Keratinocyte (primary cell): ENCODE data around the gene DGCR6L.
"Not testable (repeated sequence)": the region's sequence is repeated elsewhere in the genome, so short reads cannot be mapped to it uniquely, and the experiment has no call there.

Experiments
- EZH2 ChIP-seq: IDR thresholded peaks from one replicate; pipeline ENCODE4 v1.6.1; 2012; ENCODE audit warnings: inconsistent platforms, mild to moderate bottlenecking, low read length, moderate library complexity
- TF ChIP-seq, protein P1 (sequence below), 3 experiments: IDR thresholded peaks in 1 of 3; conservative IDR thresholded peaks in 1 of 3; optimal IDR thresholded peaks in 1 of 3; 2 replicates in 2 of 3; 3 replicates in 1 of 3; pipeline versions ENCODE3 to v1.5.1; 2011; ENCODE audit warnings: low read length in 3 of 3, mild to moderate bottlenecking in 3 of 3, moderate library complexity in 2 of 3, control low read depth in 1 of 3, inconsistent platforms in 1 of 3; ENCODE audit not compliant: insufficient read depth in 2 of 3; ENCODE audit errors: extremely low read depth in 1 of 3

DNA sequence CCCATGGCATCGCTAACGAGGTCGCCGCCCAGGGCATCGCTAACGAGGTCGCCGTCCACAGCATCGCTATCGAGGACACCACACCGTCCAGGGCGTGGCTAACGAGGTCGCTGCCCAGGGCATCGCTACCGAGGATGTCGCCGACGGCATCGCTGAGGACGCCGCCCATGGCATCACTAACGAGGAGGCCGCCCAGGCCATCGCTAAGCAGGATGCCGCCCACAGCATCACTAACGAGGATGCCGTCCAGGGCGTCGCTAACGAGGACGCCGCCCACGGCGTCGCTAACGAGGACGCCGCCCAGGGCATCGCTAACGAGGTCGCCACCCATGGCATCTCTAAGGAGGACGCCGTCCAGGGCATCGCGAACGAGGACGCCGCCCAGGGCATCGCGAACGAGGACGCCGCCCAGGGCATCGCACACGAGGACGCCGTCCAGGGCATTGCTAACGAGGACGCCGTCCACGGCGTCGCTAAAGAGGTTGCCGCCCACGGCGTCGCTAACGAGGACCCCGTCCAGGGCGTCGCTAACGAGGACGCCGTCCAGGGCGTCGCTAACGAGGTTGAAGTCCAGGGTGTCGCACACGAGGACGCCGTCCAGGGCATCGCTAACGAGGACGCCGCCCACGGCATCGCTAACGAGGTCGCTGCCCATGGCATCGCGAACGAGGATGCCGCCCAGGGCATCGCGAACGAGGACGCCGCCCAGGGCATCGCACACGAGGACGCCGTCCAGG is 38.8 kb upstream of the DGCR6L start:
- TF ChIP-seq, protein P1, sequence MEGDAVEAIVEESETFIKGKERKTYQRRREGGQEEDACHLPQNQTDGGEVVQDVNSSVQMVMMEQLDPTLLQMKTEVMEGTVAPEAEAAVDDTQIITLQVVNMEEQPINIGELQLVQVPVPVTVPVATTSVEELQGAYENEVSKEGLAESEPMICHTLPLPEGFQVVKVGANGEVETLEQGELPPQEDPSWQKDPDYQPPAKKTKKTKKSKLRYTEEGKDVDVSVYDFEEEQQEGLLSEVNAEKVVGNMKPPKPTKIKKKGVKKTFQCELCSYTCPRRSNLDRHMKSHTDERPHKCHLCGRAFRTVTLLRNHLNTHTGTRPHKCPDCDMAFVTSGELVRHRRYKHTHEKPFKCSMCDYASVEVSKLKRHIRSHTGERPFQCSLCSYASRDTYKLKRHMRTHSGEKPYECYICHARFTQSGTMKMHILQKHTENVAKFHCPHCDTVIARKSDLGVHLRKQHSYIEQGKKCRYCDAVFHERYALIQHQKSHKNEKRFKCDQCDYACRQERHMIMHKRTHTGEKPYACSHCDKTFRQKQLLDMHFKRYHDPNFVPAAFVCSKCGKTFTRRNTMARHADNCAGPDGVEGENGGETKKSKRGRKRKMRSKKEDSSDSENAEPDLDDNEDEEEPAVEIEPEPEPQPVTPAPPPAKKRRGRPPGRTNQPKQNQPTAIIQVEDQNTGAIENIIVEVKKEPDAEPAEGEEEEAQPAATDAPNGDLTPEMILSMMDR (optimal IDR thresholded peaks at IDR 0.05 in 1 of 3, IDR thresholded peaks at IDR 0.05 in 1 of 3, conservative IDR thresholded peaks at IDR 0.05 in 1 of 3; ENCODE audit: extremely low read depth in 1 of 3, insufficient read depth in 2 of 3, low read length in 3 of 3): not testable (repeated sequence)
- not testable (repeated sequence) for TF ChIP-seq EZH2
